ENCODE measurements around the gene KRTDAP. TPM values are rescaled to one million over a fixed set of nuclear protein-coding genes. Genes with fewer than 3 reads are reported as not detected.

Gene KRTDAP
- total RNA-seq, 1 donor from 2014 or later = not detected

- H3K36me3 ChIP-seq (ENCODE audit: control insufficient read depth, insufficient read depth, low read length) = peaks cover 12% of the 10 kb centered on the region
- no peak overlapping the region for H3K4me3 ChIP-seq (ENCODE audit: low read depth, low read length)
- no peak for FAIRE-seq
- no peak for DNase-seq (ENCODE audit: low read depth)
- no peak for TF ChIP-seq CTCF (IDR thresholded peaks at IDR 0.05; ENCODE audit: insufficient read depth, low read length, severe bottlenecking)
- H3K27me3 ChIP-seq (ENCODE audit: control insufficient read depth, insufficient read depth, low read length) = no peaks in the 10 kb centered on the region
Measured at GRCh38 chr19:35498220-35498619, 8.0 kb upstream of the KRTDAP start.

- DNase-seq (ENCODE audit: low read depth) (no peak), FAIRE-seq (no peak)
- Histone ChIP-seq H3K27me3 (ENCODE audit: control insufficient read depth, insufficient read depth, low read length) (no peaks in the 10 kb centered on the region), H3K36me3 (ENCODE audit: control insufficient read depth, insufficient read depth, low read length) (peaks cover 10% of the 10 kb centered on the region), H3K4me3 (ENCODE audit: low read depth, low read length) (no peak overlapping the region)
- TF ChIP-seq CTCF (IDR thresholded peaks at IDR 0.05; ENCODE audit: insufficient read depth, low read length, severe bottlenecking) = no peak
Measured at GRCh38 chr19:35497406-35497805, 7.1 kb upstream of the KRTDAP start.

- peak; percentile 97 for TF ChIP-seq CTCF (IDR thresholded peaks at IDR 0.05; ENCODE audit: insufficient read depth, low read length, severe bottlenecking)
- Histone ChIP-seq H3K27me3 (ENCODE audit: control insufficient read depth, insufficient read depth, low read length) (no peaks in the 10 kb centered on the region), H3K4me3 (ENCODE audit: low read depth, low read length) (no peak overlapping the region), H3K36me3 (ENCODE audit: control insufficient read depth, insufficient read depth, low read length) (peaks cover 3% of the 10 kb centered on the region)
- FAIRE-seq (peak; percentile 75), DNase-seq (ENCODE audit: low read depth) (peak; percentile 46)
Measured at GRCh38 chr19:35495107-35496064, 5.1 kb upstream of the KRTDAP start.

GRCh38 chr19:35493971-35494370 is 3.7 kb upstream of the KRTDAP start:
- H3K36me3 ChIP-seq (ENCODE audit: control insufficient read depth, insufficient read depth, low read length) = peaks cover 1% of the 10 kb centered on the region
- no peak for TF ChIP-seq CTCF (IDR thresholded peaks at IDR 0.05; ENCODE audit: insufficient read depth, low read length, severe bottlenecking)
- FAIRE-seq (no peak), DNase-seq (ENCODE audit: low read depth) (peak; percentile 8)
- no peak overlapping the region for H3K4me3 ChIP-seq (ENCODE audit: low read depth, low read length)
- H3K27me3 ChIP-seq (ENCODE audit: control insufficient read depth, insufficient read depth, low read length) = peaks cover 3% of the 10 kb centered on the region

- Histone ChIP-seq H3K4me3 (ENCODE audit: low read depth, low read length) (no peak overlapping the region), H3K27me3 (ENCODE audit: control insufficient read depth, insufficient read depth, low read length) (peaks cover 9% of the 10 kb centered on the region), H3K36me3 (ENCODE audit: control insufficient read depth, insufficient read depth, low read length) (no peaks in the 10 kb centered on the region)
- FAIRE-seq (no peak), DNase-seq (ENCODE audit: low read depth) (no peak)
- no peak for TF ChIP-seq CTCF (IDR thresholded peaks at IDR 0.05; ENCODE audit: insufficient read depth, low read length, severe bottlenecking)
Measured at GRCh38 chr19:35491836-35492360, 1.6 kb upstream of the KRTDAP start.
